Right lung (tissue), 5 donors: ENCODE results near the gene ANK3. TPM values are rescaled to one million over a fixed set of nuclear protein-coding genes. Genes with fewer than 3 reads are reported as not detected.

Experiments
- DNase-seq, 2 donors: peaks; one replicate each; pipeline ENCODE4 v3.0.0-alpha.2; 2013
- polyA plus RNA-seq, 5 donors: library from polyadenylated mRNA; unstranded; fragments of 120-200 nt; gene quantifications; one replicate each; pipeline versions ENCODE4 v1.2.1 to v1.2.3, GENCODE V29; 2013; ENCODE audit warnings: inconsistent platforms in 1 of 5, low replicate concordance in 1 of 5; ENCODE audit not compliant: insufficient read length in 5 of 5, insufficient read depth in 1 of 5

ANK3 gene
- polyA plus RNA-seq, 5 donors = 18.1 to 35.4 (median 30.9) TPM

GRCh38 chr10:60414877-60415585 lies 25.4 kb upstream of the ANK3 start:
- no peak for DNase-seq

DNA sequence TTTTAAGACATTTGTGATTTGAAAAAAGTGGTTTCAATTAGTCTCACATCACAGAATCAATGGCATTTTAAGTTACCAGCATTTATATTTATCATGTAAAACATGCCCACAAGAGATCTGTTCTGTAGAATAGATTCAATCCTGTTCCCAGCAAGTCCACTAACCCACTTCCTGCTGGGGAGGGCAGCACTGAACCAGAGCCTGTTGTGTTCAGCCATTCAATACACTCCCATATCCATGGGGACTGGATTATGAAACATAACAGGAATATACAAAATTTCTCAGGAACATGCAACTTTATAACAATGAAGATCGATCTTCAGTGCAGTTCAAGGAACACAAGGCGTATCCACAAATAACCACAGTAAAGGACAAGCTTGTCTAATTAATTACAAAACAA lies 24.4 kb upstream of the ANK3 start:
- DNase-seq = no peak

- DNase-seq = no peak
Measured at GRCh38 chr10:60413306-60414012, 23.8 kb upstream of the ANK3 start.

- no peak for DNase-seq
Measured at GRCh38 chr10:60410970-60411369, 21.3 kb upstream of the ANK3 start.

DNA sequence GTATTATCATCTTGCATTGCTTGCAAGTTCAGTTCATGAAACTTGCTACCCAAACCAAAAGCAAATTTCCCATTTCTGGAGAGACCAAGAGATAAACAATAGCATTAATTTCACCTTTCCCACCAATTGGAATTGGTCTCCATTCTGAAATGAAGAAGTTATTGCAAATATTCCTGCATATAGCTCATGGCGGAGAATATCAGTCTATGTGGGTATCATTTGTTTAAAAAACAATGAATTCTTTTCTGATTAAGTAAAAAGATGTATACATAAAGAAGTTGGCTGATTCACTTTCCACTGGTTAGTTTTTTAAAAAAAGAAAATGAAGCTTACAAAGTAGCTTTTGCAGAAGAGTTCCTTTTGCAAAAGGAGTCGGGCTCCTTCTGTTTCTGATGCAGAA lies 19.5 kb upstream of the ANK3 start:
- no peak for DNase-seq

GRCh38 chr10:60406182-60406581 lies 16.5 kb upstream of the ANK3 start:
- DNase-seq = no peak

GRCh38 chr10:60405172-60405571 lies 15.5 kb upstream of the ANK3 start:
- DNase-seq = no peak

DNA sequence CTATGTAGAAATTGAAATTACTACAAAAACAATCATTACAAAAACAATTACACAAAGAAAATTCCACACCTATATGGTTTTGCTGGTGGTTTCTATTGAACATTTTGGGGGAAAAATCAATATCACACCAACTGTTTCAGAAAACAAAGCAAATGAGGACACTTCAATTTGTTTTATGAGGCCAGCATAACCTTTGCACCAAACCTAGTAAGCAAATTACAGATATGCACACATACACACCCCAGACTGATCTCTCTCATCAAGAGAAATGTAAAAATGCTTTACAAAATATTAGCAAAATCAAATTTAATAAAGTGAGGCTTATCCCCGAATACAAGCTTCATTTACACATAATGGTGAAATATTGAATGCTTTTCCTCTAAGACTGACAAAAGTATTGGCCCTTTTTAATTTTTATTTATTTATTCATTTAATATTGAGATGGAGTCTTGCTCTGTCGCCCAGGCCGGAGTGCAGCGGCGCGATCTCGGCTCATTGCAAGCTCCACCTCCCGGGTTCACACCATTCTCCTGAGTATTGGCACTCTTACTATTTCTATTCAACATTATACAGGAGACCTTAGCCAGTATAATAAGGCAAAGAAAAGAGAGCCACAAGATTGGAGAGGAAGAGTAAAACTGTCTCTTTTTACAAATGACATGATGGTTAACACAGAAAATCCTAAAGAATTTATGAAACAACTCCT lies 13.6 kb upstream of the ANK3 start:
- no peak for DNase-seq

DNA sequence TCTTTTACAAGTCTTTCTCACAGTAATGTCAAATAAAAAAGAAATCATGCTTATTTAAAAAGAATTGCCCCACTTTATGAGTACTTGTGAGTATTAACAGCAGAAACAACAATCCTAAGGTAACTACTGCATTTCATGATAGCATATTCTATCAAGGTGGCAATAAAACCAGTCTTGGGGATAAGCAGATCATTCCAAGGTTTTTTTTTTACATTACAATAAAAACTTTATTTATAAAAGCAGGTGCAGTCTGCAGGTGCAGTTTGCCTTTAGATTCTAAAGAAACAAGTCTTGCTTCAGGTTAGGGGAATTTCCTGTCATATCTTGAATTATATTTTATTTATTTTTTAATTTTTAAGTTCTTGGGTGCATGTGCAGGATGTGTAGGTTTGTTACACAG lies 10.7 kb upstream of the ANK3 start:
- no peak for DNase-seq

GRCh38 chr10:60399328-60399727 lies 9.7 kb upstream of the ANK3 start:
- DNase-seq = no peak

- DNase-seq = no peak
Measured at GRCh38 chr10:60397792-60398191, 8.1 kb upstream of the ANK3 start.

GRCh38 chr10:60396766-60397165 lies 7.1 kb upstream of the ANK3 start:
- no peak for DNase-seq

GRCh38 chr10:60395711-60396110 lies 6.0 kb upstream of the ANK3 start:
- DNase-seq = no peak

- no peak for DNase-seq
Measured at GRCh38 chr10:60394446-60394845, 4.8 kb upstream of the ANK3 start.

DNA sequence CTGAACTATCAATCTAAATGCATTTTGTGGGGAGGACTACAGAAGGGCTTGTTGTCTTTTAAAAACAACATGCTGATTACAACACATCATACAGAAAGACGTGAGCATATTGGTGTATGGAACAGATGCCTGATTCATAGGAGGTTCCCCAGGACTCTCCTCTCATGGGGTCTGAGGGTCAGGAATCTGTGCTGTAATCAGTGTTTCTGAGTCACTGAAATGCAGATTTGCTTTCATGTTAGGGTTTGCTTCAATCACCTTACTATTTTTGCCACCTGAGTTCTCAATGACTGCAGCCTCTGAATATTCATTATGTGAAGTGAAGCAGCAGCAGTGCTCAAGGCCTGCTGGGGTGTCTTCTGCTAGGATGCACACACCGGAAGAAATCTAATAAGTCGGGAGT lies 550 bp upstream of the ANK3 start:
- no peak for DNase-seq

DNA sequence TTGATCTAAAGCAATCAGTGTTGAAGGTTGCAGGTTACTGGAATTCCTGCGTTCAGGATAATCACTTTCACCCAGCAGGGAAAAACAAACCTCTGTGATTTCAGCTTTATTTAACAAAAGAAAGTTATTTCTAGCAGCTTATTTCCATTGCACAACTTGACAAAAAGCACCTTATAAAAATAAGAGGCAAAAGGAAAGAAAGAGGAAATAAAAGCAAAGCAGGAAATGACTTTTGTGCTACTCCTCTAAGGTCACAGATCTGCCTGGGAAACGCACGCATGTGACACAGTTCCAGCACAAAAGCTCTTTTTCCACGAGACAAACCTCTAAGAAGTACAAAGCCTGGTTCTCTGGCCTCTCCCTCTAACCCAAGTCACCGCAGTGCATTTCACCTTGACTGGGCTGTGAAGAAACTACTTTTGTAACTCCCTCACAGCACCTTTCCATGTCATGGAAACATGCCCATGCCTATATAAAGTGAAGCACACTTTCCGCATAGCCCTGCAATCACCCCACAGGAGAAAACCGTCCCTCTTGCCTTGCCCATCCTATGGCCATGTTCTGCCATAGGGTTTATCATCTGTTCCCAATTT lies 870 bp downstream of the ANK3 start:
- no peak for DNase-seq

GRCh38 chr10:60388116-60388625 lies 1.5 kb downstream of the ANK3 start:
- no peak for DNase-seq

DNA sequence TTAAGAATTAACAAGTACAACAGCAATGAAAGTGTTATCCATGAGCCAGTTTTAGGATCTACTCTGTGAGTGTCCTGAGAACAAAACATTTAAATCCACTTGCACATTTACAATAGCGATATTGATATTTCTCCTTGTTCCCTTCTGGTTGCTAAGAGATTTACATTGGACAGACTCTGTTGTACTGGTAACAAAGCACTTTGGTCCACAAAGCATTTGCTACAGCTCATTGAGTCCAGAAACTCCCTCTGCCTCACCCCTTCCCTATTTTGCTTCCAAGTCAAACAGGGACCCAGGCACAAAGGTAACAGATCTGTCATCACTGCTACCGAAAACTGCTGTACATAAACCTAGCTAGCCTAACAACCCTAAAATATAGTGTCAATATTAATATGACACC lies 2.1 kb downstream of the ANK3 start:
- no peak for DNase-seq

- DNase-seq = no peak
Measured at GRCh38 chr10:60385399-60385738, 4.3 kb downstream of the ANK3 start.

- peak in 1 of 2 donors; percentile 29 for DNase-seq
Measured at GRCh38 chr10:60384708-60385398, 4.8 kb downstream of the ANK3 start.

- DNase-seq = no peak
Measured at GRCh38 chr10:60384011-60384410, 5.7 kb downstream of the ANK3 start.
